K562 (cell line): Measurements from ENCODE around the gene TMEM163. TPM values are rescaled to one million over a fixed set of nuclear protein-coding genes. Genes with fewer than 3 reads are reported as not detected.

Source experiments
- ATAC-seq: fragments of 200-7000 bp; cut with Tn5 transposase; 3 replicates; pipeline ENCODE4 v1.9.1; 2020; ENCODE audit warnings: moderate library complexity
- BruUV-seq: library from RNA; stranded (reverse); fragments of 400-500 nt; replicated peaks from 2 replicates; lab custom pipeline; 2021; lab: Mats Ljungman, UMichigan
- CTCF ChIA-PET: fragments of 300-600 bp; formaldehyde crosslinking; extraction: SDS; loops from one replicate; lab custom pipeline; 2021; ENCODE audit warnings: low intra/inter-chr PET ratio; lab: Yijun Ruan, JAX
- POLR2A ChIA-PET: fragments of 300-600, 350-650 bp; sonication (Branson Sonifier 250); formaldehyde crosslinking; extraction: SDS; loops from one replicate; lab custom pipeline; 2021; ENCODE audit warnings: antibody characterized with exemption, inconsistent platforms; lab: Yijun Ruan, JAX
- DNase-seq, 4 experiments: peaks; one replicate each; pipeline versions ENCODE4 v3.0.0 to v3.0.0-alpha.2; 2011 to 2018; ENCODE audit warnings: low spot score in 3 of 4, mixed read lengths in 3 of 4; ENCODE audit errors: extremely low read depth in 1 of 4
- FAIRE-seq: peaks from 2 replicates; lab custom pipeline; 2011; peaks lifted over from hg19 to GRCh38; lab: Jason Lieb, UNC
- H2AFZ ChIP-seq: 2 replicates; pipeline ENCODE4 v1.6.0; 2011; ENCODE audit warnings: low read depth, low read length, control low read depth, inconsistent platforms
- H3K27ac ChIP-seq: fragments of 200-600 bp; 3 replicates; pipeline ENCODE4 v1.8.0; 2011; ENCODE audit warnings: low read depth, mild to moderate bottlenecking, control low read depth, inconsistent platforms, low read length, moderate library complexity, mixed read lengths; ENCODE audit errors: extremely low read depth
- H3K27me3 ChIP-seq, 2 experiments: fragments of 300-600 bp in 1 of 2; 2 replicates in 1 of 2; 3 replicates in 1 of 2; pipeline versions ENCODE4 v1.6.0 to v1.8.0; 2011; ENCODE audit warnings: inconsistent platforms in 2 of 2, low read length in 2 of 2, mild to moderate bottlenecking in 1 of 2, mixed read lengths in 1 of 2, moderate library complexity in 1 of 2; ENCODE audit not compliant: control insufficient read depth in 2 of 2, insufficient read depth in 2 of 2
- H3K36me3 ChIP-seq: fragments of 300-600 bp; 3 replicates; pipeline ENCODE4 v1.8.0; 2011; ENCODE audit warnings: mild to moderate bottlenecking, low read length, inconsistent platforms; ENCODE audit not compliant: control insufficient read depth, insufficient read depth
- H3K4me1 ChIP-seq, 2 experiments: fragments of 200-600 bp in 1 of 2; replicated peaks in 1 of 2; 2 replicates in 1 of 2; 3 replicates in 1 of 2; pipeline versions ENCODE4 v1.5.1 to v1.8.0; 2011; ENCODE audit warnings: inconsistent platforms in 2 of 2, low read length in 2 of 2, mild to moderate bottlenecking in 1 of 2, mixed read lengths in 1 of 2, moderate library complexity in 1 of 2; ENCODE audit not compliant: control insufficient read depth in 2 of 2, insufficient read depth in 2 of 2
- H3K4me2 ChIP-seq: 2 replicates; pipeline ENCODE4 v1.6.1; 2011; ENCODE audit warnings: low read length, control low read depth, inconsistent platforms, mixed read lengths; ENCODE audit not compliant: insufficient read depth
- H3K4me3 ChIP-seq: fragments of 200-600 bp; sonication (generic), shearing (Covaris generic); 2 replicates; pipeline ENCODE4 v1.5.1; 2016; ENCODE audit warnings: control low read depth, inconsistent platforms
- H3K79me2 ChIP-seq: fragments of 200-600 bp; 3 replicates; pipeline ENCODE4 v1.8.0; 2011; ENCODE audit warnings: low read length, inconsistent platforms; ENCODE audit not compliant: control insufficient read depth, insufficient read depth
- H3K9ac ChIP-seq, 2 experiments: 2 replicates each; pipeline versions ENCODE4 v1.6.0 to v1.6.1; 2011; ENCODE audit warnings: low read depth in 2 of 2, low read length in 2 of 2, control low read depth in 1 of 2, inconsistent platforms in 1 of 2, mild to moderate bottlenecking in 1 of 2, mixed read lengths in 1 of 2; ENCODE audit not compliant: insufficient read depth in 1 of 2
- H3K9me1 ChIP-seq: one replicate; pipeline ENCODE4 v1.6.0; 2011; ENCODE audit warnings: inconsistent platforms, mild to moderate bottlenecking, low read length, moderate library complexity; ENCODE audit not compliant: control insufficient read depth, insufficient read depth
- H3K9me3 ChIP-seq: replicated peaks from 2 replicates; pipeline ENCODE4 v1.5.1; 2011; ENCODE audit warnings: low read depth, low read length, inconsistent platforms; ENCODE audit not compliant: control insufficient read depth, insufficient read depth
- H4K20me1 ChIP-seq: replicated peaks from 2 replicates; pipeline ENCODE4 v1.6.1; 2011; ENCODE audit warnings: low read length, inconsistent platforms, mixed read lengths; ENCODE audit not compliant: control insufficient read depth, insufficient read depth
- MCM3 ChIP-seq: fragments of 450-650 bp; IDR thresholded peaks from 2 replicates; pipeline ENCODE4 v1.6.1; 2016
- TBL1XR1 ChIP-seq, 2 experiments: IDR thresholded peaks; 2 replicates each; pipeline ENCODE4 v1.6.1; 2012; ENCODE audit warnings: improper control_type of control experiment in 2 of 2, low read length in 2 of 2, mild to moderate bottlenecking in 1 of 2
- ZKSCAN3 ChIP-seq: fragments of 250-450 bp; sonication (Bioruptor Pico); IDR thresholded peaks from 2 replicates; pipeline ENCODE4 v1.4.0; 2020
- WGBS: fragments of 100-300 bp; shearing (Covaris generic); methylation state at CpG from one replicate; pipeline ENCODE4 v1.1.6; 2016; ENCODE audit warnings: low coverage, mixed read lengths; ENCODE audit not compliant: insufficient coverage; ENCODE audit errors: missing lambda C conversion rate; 5-methylcytosine and 5-hydroxymethylcytosine counted together
- in situ Hi-C: fragments of 300-500 bp; cut with MboI; formaldehyde crosslinking; loops from 4 replicates; pipeline ENCODE4 v1.15.0; 2018; ENCODE audit warnings: inconsistent platforms, mixed read lengths
- intact Hi-C: fragments of 100-400 bp; cut with micrococcal nuclease; formaldehyde crosslinking; loops from 2 replicates; pipeline ENCODE4 v1.14.2; 2022
- polyA plus RNA-seq, 8 experiments: library from polyadenylated mRNA; depleted of rRNA in 4 of 8; stranded (reverse) in 5 of 8; unstranded in 3 of 8; fragments of >200 nt; fragmentation: Nextera tagmentation in 2 of 8; fragmentation: Illumina TruSeq in 1 of 8; extraction: Ambion mirVana in 2 of 8; extraction: Trizol in 1 of 8; gene quantifications; 2 replicates each; pipeline versions ENCODE4 v1.2.1 to v1.2.3, GENCODE V29; 2011 to 2014; ENCODE audit warnings: inconsistent platforms in 1 of 8, missing spikeins in 1 of 8
- total RNA-seq, 7 experiments: library from RNA; depleted of rRNA in 6 of 7; stranded (reverse); fragments of >200 nt in 6 of 7; fragmentation: Illumina TruSeq in 2 of 7; extraction: Trizol in 2 of 7; gene quantifications; 2 replicates each; pipeline versions ENCODE4 v1.2.1 to v1.2.3, GENCODE V29; 2011 to 2021; ENCODE audit warnings: low replicate concordance in 1 of 7
- TF ChIP-seq, protein P1 (sequence below): fragments of 200-800 bp; sonication (Bioruptor generic); IDR thresholded peaks from 2 replicates; pipeline ENCODE4 v1.6.1; 2016; ENCODE audit warnings: missing genetic modification characterization, missing compliant biosample characterization
- TF ChIP-seq, protein P2 (sequence below): sonication (generic); formaldehyde crosslinking; IDR thresholded peaks from 2 replicates; pipeline ENCODE4 v1.4.0; 2020; ENCODE audit warnings: mild to moderate bottlenecking, missing genetic modification reagents

TMEM163 gene
- total and polyA plus RNA-seq, 9 of the 15 experiments (the other 6 are each of a cell fraction or from before 2014, with no cell fraction given) = 0.04 to 0.68 (median 0.16) TPM; not detected in 3

- TF ChIP-seq, protein P1, sequence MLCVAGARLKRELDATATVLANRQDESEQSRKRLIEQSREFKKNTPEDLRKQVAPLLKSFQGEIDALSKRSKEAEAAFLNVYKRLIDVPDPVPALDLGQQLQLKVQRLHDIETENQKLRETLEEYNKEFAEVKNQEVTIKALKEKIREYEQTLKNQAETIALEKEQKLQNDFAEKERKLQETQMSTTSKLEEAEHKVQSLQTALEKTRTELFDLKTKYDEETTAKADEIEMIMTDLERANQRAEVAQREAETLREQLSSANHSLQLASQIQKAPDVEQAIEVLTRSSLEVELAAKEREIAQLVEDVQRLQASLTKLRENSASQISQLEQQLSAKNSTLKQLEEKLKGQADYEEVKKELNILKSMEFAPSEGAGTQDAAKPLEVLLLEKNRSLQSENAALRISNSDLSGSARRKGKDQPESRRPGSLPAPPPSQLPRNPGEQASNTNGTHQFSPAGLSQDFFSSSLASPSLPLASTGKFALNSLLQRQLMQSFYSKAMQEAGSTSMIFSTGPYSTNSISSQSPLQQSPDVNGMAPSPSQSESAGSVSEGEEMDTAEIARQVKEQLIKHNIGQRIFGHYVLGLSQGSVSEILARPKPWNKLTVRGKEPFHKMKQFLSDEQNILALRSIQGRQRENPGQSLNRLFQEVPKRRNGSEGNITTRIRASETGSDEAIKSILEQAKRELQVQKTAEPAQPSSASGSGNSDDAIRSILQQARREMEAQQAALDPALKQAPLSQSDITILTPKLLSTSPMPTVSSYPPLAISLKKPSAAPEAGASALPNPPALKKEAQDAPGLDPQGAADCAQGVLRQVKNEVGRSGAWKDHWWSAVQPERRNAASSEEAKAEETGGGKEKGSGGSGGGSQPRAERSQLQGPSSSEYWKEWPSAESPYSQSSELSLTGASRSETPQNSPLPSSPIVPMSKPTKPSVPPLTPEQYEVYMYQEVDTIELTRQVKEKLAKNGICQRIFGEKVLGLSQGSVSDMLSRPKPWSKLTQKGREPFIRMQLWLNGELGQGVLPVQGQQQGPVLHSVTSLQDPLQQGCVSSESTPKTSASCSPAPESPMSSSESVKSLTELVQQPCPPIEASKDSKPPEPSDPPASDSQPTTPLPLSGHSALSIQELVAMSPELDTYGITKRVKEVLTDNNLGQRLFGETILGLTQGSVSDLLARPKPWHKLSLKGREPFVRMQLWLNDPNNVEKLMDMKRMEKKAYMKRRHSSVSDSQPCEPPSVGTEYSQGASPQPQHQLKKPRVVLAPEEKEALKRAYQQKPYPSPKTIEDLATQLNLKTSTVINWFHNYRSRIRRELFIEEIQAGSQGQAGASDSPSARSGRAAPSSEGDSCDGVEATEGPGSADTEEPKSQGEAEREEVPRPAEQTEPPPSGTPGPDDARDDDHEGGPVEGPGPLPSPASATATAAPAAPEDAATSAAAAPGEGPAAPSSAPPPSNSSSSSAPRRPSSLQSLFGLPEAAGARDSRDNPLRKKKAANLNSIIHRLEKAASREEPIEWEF (CRISPR knock-in tag) = no peak
- no peak for TF ChIP-seq ZKSCAN3 (CRISPR knock-in tag)
Observed at GRCh38 chr2:134540990-134541389, 177.8 kb downstream of the TMEM163 start (continued).

DNA sequence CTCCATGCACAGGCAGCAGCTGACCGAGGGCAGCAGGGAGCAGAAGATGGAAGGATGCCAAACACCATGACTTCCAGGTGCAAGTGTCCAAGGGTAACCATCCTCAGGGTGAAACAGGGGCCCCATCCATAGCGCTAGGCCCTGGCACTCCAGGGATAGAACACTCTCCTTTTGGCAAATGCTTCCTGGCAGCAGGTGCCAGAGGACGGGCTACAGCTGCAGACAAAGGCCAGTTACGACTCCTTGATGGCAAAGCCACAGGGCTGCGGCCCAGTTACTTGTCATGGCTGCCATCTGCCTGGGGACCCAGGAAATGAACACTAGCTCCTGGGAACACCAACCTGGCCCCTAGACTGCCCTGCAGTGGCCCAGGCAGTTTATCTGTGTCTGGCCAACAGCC lies 178.8 kb downstream of the TMEM163 start:
- Histone ChIP-seq H3K27me3 (peaks cover 4 to 44% of the 10 kb centered on the region in 2 experiments), H3K4me3 (no peak overlapping the region), H3K79me2 (no peaks in the 10 kb centered on the region), H3K36me3 (no peaks in the 10 kb centered on the region), H2AFZ (no peak overlapping the region), H3K4me2 (no peak overlapping the region), H3K27ac (no peak overlapping the region), H3K9ac (no peak overlapping the region), H4K20me1 (no peaks in the 10 kb centered on the region), H3K9me1 (no peaks in the 10 kb centered on the region), H3K4me1 (no peaks in the 10 kb centered on the region; a peak in 2 of 5 replicates), H3K9me3 (no peaks in the 10 kb centered on the region)
- ChIA-PET POLR2A (interaction anchor here (1.1 kb wide), 1 partner anchor 15 kb away, joined by 3 read pairs; no protein-coding TSS in a partner anchor), CTCF (no interaction called here)
- TF ChIP-seq TBL1XR1 (IDR thresholded peaks at IDR 0.05; ENCODE audit: low read length in 2 of 2) (no peak), MCM3 (no peak)
- TF ChIP-seq, protein P2, sequence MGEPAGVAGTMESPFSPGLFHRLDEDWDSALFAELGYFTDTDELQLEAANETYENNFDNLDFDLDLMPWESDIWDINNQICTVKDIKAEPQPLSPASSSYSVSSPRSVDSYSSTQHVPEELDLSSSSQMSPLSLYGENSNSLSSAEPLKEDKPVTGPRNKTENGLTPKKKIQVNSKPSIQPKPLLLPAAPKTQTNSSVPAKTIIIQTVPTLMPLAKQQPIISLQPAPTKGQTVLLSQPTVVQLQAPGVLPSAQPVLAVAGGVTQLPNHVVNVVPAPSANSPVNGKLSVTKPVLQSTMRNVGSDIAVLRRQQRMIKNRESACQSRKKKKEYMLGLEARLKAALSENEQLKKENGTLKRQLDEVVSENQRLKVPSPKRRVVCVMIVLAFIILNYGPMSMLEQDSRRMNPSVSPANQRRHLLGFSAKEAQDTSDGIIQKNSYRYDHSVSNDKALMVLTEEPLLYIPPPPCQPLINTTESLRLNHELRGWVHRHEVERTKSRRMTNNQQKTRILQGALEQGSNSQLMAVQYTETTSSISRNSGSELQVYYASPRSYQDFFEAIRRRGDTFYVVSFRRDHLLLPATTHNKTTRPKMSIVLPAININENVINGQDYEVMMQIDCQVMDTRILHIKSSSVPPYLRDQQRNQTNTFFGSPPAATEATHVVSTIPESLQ (CRISPR knock-in tag) = no peak
- no TSS peak for BruUV-seq
- ATAC-seq (no peak), FAIRE-seq (no peak), DNase-seq (no peak)
- in situ Hi-C loops (no loop called here), intact Hi-C loops (no loop called here)
- 0% methylated on average over 5 of the region's 5 CpGs for WGBS
